Measurements from ENCODE around the gene LMTK2.

Gene LMTK2

DNA sequence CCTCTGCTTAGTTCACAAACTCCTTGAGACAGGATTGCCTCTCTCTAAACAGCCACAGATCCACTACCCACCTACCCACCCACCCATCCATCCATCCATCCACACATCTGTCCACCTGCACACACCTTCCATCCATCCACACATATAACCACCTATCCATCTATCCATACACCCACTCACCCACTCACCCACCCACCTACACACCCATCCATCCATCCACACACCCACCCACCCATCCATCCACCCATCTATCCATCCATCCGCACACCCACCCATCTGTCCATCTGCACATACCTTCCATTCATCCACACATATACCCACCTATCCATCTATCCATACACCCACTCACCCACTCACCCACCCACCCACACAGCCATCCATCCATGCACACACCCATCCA is 135.7 kb downstream of the LMTK2 start:
- Histone ChIP-seq H3K36me3 (peaks cover 69% of the 10 kb centered on the region), H3K4me3 (ENCODE audit: low read depth, low read length) (no peak overlapping the region), H3K27ac (no peak overlapping the region), H3K27me3 (ENCODE audit: insufficient read depth, low read depth, severe bottlenecking) (no peaks in the 10 kb centered on the region), H3K9me3 (ENCODE audit: severe bottlenecking) (no peaks in the 10 kb centered on the region)
- no peak for TF ChIP-seq CTCF (IDR thresholded peaks at IDR 0.05; ENCODE audit: low read depth, low read length)
- DNase-seq = no peak

- H3K4me3 ChIP-seq (ENCODE audit: low read depth, low read length) = no peak overlapping the region
- peaks cover 71% of the 10 kb centered on the region for H3K36me3 ChIP-seq
- no peak for DNase-seq
- no peak overlapping the region for H3K27ac ChIP-seq
- H3K9me3 ChIP-seq (ENCODE audit: severe bottlenecking) = no peaks in the 10 kb centered on the region
- TF ChIP-seq CTCF (IDR thresholded peaks at IDR 0.05; ENCODE audit: low read depth, low read length) = no peak
- no peaks in the 10 kb centered on the region for H3K27me3 ChIP-seq (ENCODE audit: insufficient read depth, low read depth, severe bottlenecking)
Observed at GRCh38 chr7:98242934-98243333, 136.3 kb downstream of the LMTK2 start.

DNA sequence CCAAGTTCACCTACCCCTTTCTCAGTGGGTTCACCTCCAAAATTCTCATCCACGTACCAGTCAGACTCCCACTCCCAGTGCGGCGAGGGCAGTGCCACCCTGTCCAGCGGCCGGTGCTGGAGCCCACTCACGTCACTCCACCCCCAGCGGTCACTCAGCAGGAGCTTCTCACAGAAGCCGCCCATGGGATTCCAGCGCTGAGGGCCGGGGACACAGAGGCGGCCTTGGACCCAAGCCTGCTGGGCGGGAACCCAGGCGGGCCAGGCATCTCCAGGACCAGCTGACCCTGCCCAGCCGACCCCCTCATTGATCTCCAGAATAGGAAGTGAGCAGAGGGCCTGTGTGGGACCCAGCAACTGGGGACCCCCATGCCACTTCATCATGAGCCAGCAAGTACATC is 138.2 kb downstream of the LMTK2 start:
- Histone ChIP-seq H3K27ac (no peak overlapping the region), H3K9me3 (ENCODE audit: severe bottlenecking) (no peaks in the 10 kb centered on the region), H3K36me3 (peaks cover 62% of the 10 kb centered on the region), H3K27me3 (ENCODE audit: insufficient read depth, low read depth, severe bottlenecking) (no peaks in the 10 kb centered on the region), H3K4me3 (ENCODE audit: low read depth, low read length) (no peak overlapping the region)
- TF ChIP-seq CTCF (IDR thresholded peaks at IDR 0.05; ENCODE audit: low read depth, low read length) = no peak
- DNase-seq = no peak

DNA sequence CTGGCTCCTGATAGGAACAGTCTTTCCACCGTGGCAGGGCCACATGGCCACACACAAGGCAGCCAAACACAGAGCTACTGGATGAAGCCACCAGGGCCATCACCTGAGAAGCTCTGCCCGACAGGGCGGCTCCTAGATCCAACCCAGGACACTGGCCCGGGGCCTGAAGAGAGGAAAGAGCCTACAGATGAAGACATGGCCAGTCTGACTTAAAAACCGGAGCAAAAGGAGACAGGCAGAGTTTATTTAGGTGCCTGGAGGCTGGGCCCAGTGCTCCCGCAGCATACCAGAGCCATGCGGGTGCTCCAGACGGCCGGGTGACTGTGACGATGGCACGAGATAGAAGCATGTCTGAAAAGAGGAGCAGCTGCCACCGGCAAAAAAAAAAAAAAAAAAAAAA is 141.5 kb downstream of the LMTK2 start:
- Histone ChIP-seq H3K9me3 (ENCODE audit: severe bottlenecking) (no peaks in the 10 kb centered on the region), H3K36me3 (peaks cover 44% of the 10 kb centered on the region), H3K4me3 (ENCODE audit: low read depth, low read length) (no peak overlapping the region), H3K27ac (no peak overlapping the region), H3K27me3 (ENCODE audit: insufficient read depth, low read depth, severe bottlenecking) (no peaks in the 10 kb centered on the region)
- no peak for DNase-seq
- no peak for TF ChIP-seq CTCF (IDR thresholded peaks at IDR 0.05; ENCODE audit: low read depth, low read length)

DNA sequence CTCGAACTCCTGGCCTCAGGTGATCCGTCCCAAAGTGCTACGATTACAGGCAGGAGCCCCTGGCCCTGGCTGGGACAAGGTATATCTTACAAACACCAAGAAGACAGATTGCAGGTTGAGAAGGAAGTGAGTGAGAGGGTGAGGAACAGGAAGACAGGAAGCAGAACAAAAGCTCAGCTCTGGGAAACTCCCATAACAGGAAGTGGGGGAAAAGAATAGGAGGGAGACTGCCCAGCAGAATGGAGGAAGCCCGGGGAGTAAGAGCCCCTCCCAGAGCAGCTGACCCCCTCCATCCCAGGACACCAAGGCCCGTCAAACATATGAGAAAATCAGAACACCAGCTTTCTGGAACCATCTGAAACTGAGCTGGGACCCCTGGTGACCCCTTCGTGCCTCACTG is 142.4 kb downstream of the LMTK2 start:
- Histone ChIP-seq H3K27ac (no peak overlapping the region), H3K27me3 (ENCODE audit: insufficient read depth, low read depth, severe bottlenecking) (no peaks in the 10 kb centered on the region), H3K36me3 (peaks cover 37% of the 10 kb centered on the region), H3K9me3 (ENCODE audit: severe bottlenecking) (no peaks in the 10 kb centered on the region), H3K4me3 (ENCODE audit: low read depth, low read length) (no peak overlapping the region)
- no peak for TF ChIP-seq CTCF (IDR thresholded peaks at IDR 0.05; ENCODE audit: low read depth, low read length)
- no peak for DNase-seq

GRCh38 chr7:98250789-98251188 is 144.1 kb downstream of the LMTK2 start:
- Histone ChIP-seq H3K36me3 (peaks cover 32% of the 10 kb centered on the region), H3K27ac (peak overlapping the region; percentile 98), H3K9me3 (ENCODE audit: severe bottlenecking) (no peaks in the 10 kb centered on the region), H3K27me3 (ENCODE audit: insufficient read depth, low read depth, severe bottlenecking) (no peaks in the 10 kb centered on the region), H3K4me3 (ENCODE audit: low read depth, low read length) (peak overlapping the region; percentile 90)
- TF ChIP-seq CTCF (IDR thresholded peaks at IDR 0.05; ENCODE audit: low read depth, low read length) = peak; percentile 10; the same call in 1 of the 2 replicates
- DNase-seq = peak; percentile 46

All from WERI-Rb-1 (cell line).